22Rv1 (cell line): ENCODE data around the gene COL16A1.

Source experiments
- H3K27ac ChIP-seq: fragments of 450-650 bp; 2 replicates; pipeline ENCODE4 v1.5.1; 2017
- CTCF ChIP-seq: fragments of 450-650 bp; IDR thresholded peaks from 2 replicates; pipeline ENCODE4 v1.5.1; 2017; ENCODE audit warnings: mild to moderate bottlenecking
- ZFX ChIP-seq: fragments of 450-650 bp; IDR thresholded peaks from 2 replicates; pipeline ENCODE4 v1.6.1; 2017; ENCODE audit warnings: antibody characterized with exemption, borderline replicate concordance

Gene COL16A1

GRCh38 chr1:31732343-31732742 lies 28.5 kb upstream of the COL16A1 start:
- no peak for TF ChIP-seq ZFX
- no peak overlapping the region for H3K27ac ChIP-seq

GRCh38 chr1:31731049-31731565 lies 27.3 kb upstream of the COL16A1 start:
- no peak overlapping the region for H3K27ac ChIP-seq
- TF ChIP-seq CTCF (no peak), ZFX (no peak)

GRCh38 chr1:31730336-31731048 lies 26.7 kb upstream of the COL16A1 start:
- TF ChIP-seq ZFX, result no peak
- TF ChIP-seq CTCF, result no peak
- H3K27ac ChIP-seq, result no peak overlapping the region

- no peak for TF ChIP-seq CTCF
- no peak for TF ChIP-seq ZFX
These were observed 24.0 kb upstream of the COL16A1 start for GRCh38 chr1:31727849-31728248.

GRCh38 chr1:31727195-31727594 lies 23.4 kb upstream of the COL16A1 start:
- H3K27ac ChIP-seq, result no peak overlapping the region
- TF ChIP-seq CTCF (no peak), ZFX (no peak)

More at GRCh38 chr1:31727849-31728248, 24.0 kb upstream of the COL16A1 start:
- H3K27ac ChIP-seq, result no peak overlapping the region

GRCh38 chr1:31726715-31727114 lies 22.9 kb upstream of the COL16A1 start:
- TF ChIP-seq ZFX, result no peak
- no peak for TF ChIP-seq CTCF

GRCh38 chr1:31725777-31726535 lies 22.1 kb upstream of the COL16A1 start:
- TF ChIP-seq ZFX, result no peak

More at GRCh38 chr1:31726715-31727114, 22.9 kb upstream of the COL16A1 start:
- no peak overlapping the region for H3K27ac ChIP-seq

GRCh38 chr1:31725134-31725533 lies 21.3 kb upstream of the COL16A1 start:
- TF ChIP-seq CTCF, result no peak
- no peak for TF ChIP-seq ZFX

More at GRCh38 chr1:31725777-31726535, 22.1 kb upstream of the COL16A1 start:
- no peak overlapping the region for H3K27ac ChIP-seq

More at GRCh38 chr1:31725134-31725533, 21.3 kb upstream of the COL16A1 start:
- H3K27ac ChIP-seq, result no peak overlapping the region
